Left ventricle myocardium inferior (tissue), 1 donor: ENCODE results near the gene VASN. TPM values are rescaled to one million over a fixed set of nuclear protein-coding genes. Genes with fewer than 3 reads are reported as not detected.

Source experiments
- DNase-seq: peaks from one replicate; pipeline ENCODE4 v3.0.0-alpha.2; 2020
- H3K27ac ChIP-seq: fragments of 200-600 bp; replicated peaks from 2 replicates; pipeline ENCODE4 v1.8.0; 2021
- H3K27me3 ChIP-seq: fragments of 200-600 bp; 2 replicates; pipeline ENCODE4 v1.8.0; 2021; ENCODE audit warnings: low read depth
- H3K36me3 ChIP-seq: fragments of 200-600 bp; 2 replicates; pipeline ENCODE4 v1.8.0; 2021
- H3K4me1 ChIP-seq: fragments of 200-600 bp; 2 replicates; pipeline ENCODE4 v1.8.0; 2021
- H3K4me3 ChIP-seq: fragments of 200-600 bp; 2 replicates; pipeline ENCODE4 v1.8.0; 2021; ENCODE audit warnings: mild to moderate bottlenecking, moderate library complexity
- H3K9me3 ChIP-seq: fragments of 200-600 bp; replicated peaks from 2 replicates; pipeline ENCODE4 v1.8.0; 2021
- intact Hi-C: fragments of 100-400 bp; cut with micrococcal nuclease; formaldehyde crosslinking; loops from one replicate; pipeline ENCODE4 v1.11.0; 2022
- total RNA-seq: library from RNA; stranded (reverse); fragmentation: NEBNext Ultra II Directional; extraction: Animal tissue kit (Norgen Biotek cat#: 25700); gene quantifications from one replicate; pipeline ENCODE4 v1.2.1, GENCODE V29; 2021
- TF ChIP-seq, protein P1 (sequence below): fragments of 200-600 bp; IDR thresholded peaks from 2 replicates; pipeline ENCODE4 v1.8.0; 2021; ENCODE audit warnings: antibody characterized with exemption, mild to moderate bottlenecking, borderline replicate concordance
- donor health status: DM: no; HTN: yes; CAD: no; lungs with severe emphysema.

Gene VASN
- total RNA-seq, 1 donor from 2014 or later, result 5.5 TPM

DNA sequence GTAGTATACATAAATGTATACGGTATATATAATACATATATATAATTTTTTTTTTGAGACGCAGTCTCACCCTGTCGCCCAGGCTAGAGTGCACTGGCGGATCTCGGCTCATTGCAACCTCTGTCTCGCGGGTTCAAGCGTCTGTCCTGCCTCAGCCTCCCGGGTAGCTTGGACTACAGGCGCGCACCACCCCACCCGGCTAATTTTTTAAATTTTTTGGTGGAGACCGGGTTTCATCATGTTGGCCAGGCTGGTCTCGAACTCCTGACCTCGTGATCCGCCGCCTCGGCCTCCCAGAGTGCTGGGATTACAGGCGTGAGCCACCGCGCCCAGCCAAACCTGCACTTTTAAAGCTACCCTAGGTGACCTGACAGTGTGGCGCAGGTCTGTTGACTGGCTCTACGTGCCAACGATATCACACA lies 21.3 kb upstream of the VASN start:
- Histone ChIP-seq H3K4me3 (peak overlapping the region; percentile 86), H3K36me3 (peaks cover 5% of the 10 kb centered on the region), H3K27ac (peak overlapping the region; percentile 93), H3K4me1 (peaks cover 43% of the 10 kb centered on the region), H3K9me3 (no peaks in the 10 kb centered on the region), H3K27me3 (no peaks in the 10 kb centered on the region)
- DNase-seq, result no peak
- TF ChIP-seq, protein P1, sequence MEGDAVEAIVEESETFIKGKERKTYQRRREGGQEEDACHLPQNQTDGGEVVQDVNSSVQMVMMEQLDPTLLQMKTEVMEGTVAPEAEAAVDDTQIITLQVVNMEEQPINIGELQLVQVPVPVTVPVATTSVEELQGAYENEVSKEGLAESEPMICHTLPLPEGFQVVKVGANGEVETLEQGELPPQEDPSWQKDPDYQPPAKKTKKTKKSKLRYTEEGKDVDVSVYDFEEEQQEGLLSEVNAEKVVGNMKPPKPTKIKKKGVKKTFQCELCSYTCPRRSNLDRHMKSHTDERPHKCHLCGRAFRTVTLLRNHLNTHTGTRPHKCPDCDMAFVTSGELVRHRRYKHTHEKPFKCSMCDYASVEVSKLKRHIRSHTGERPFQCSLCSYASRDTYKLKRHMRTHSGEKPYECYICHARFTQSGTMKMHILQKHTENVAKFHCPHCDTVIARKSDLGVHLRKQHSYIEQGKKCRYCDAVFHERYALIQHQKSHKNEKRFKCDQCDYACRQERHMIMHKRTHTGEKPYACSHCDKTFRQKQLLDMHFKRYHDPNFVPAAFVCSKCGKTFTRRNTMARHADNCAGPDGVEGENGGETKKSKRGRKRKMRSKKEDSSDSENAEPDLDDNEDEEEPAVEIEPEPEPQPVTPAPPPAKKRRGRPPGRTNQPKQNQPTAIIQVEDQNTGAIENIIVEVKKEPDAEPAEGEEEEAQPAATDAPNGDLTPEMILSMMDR, result no peak
- intact Hi-C loops, result no loop called here

DNA sequence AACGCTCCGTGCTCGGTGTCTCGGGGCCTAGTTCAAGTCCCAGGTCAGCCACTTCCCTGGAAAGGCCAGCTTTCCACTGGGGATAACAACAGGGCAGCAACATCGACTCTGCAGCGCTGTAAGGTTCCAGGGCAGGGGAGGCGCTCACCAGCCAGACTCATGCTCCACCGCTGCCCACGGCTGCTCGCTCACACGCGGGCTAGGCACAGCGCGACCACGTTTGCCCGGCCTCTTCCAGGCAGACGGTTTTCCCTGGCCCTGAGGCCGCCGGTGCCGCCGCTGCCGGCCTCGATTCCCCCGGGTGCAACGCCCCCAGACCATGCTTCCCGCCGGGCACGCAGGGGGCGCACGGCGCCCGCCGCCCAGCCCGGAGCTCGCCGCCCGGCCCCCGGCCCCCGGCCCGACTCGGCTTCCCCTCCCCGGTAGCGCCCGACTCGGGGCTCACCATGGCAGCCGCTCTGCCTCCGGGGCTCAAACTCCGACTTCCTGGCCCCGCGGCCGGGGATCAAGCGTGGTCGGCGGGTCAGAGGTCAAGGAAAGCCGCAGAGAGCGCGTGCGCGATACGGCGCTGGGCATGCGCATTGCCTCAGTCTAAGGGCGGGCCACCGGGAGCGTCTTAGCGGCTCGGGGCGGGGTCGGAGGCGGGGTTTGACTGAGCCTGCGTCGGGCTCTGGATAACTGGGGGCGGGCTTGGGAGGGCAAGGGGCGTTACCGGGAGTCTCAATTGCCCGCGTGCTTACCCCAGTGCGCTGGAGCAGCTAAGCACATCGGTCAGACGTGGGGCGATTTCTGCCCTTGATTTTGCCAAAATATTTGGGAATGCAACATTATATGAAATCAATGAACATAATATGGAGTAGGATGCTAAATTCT lies 20.6 kb upstream of the VASN start, which contains the start of gene PAM16:
PAM16 (minus strand) TSS at position 535 of the 873 bp plus-strand sequence; CDS start at position 448, 87 bp downstream.
- Histone ChIP-seq H3K9me3 (no peaks in the 10 kb centered on the region), H3K4me3 (peak within 1 kb of the TSS; percentile 86), H3K4me1 (peaks cover 43% of the 10 kb centered on the region), H3K27me3 (no peaks in the 10 kb centered on the region), H3K36me3 (peaks cover 5% of the 10 kb centered on the region), H3K27ac (peak within 1 kb of the TSS; percentile 93)
- TF ChIP-seq, protein P1, result peak; percentile 21
- intact Hi-C loops, result no loop called here
- peak; percentile 98 for DNase-seq

DNA sequence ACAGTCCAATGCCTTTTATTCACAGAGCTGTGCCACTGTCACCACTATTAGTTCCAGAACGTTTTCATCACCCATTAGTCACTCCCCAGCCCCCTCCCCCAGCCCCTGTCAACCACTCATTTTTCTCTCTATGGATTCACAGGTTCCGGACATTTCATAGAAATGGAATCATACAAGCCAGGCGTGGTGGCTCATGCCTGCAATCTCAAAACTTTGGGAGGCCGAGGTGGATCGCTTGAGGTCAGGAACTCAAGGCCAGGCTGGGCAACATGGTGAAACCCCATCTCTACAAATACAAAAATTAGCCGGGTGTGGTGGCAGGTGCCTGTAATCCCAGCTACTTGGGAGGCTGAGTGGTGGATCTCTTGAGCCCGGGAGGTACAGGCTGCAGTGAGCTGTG lies 19.8 kb upstream of the VASN start:
- TF ChIP-seq, protein P1, result no peak
- intact Hi-C loops, result no loop called here
- peak overlapping the region; percentile 86 for H3K4me3 ChIP-seq
- DNase-seq, result no peak
- no peaks in the 10 kb centered on the region for H3K27me3 ChIP-seq
- H3K27ac ChIP-seq, result peak overlapping the region; percentile 93
- H3K9me3 ChIP-seq, result no peaks in the 10 kb centered on the region
- peaks cover 9% of the 10 kb centered on the region for H3K36me3 ChIP-seq
- H3K4me1 ChIP-seq, result peaks cover 43% of the 10 kb centered on the region

GRCh38 chr16:4352843-4353242 lies 18.8 kb upstream of the VASN start:
- peaks cover 34% of the 10 kb centered on the region for H3K4me1 ChIP-seq
- TF ChIP-seq, protein P1, result no peak
- H3K4me3 ChIP-seq, result no peak overlapping the region
- no peaks in the 10 kb centered on the region for H3K27me3 ChIP-seq
- intact Hi-C loops, result no loop called here
- no peak for DNase-seq
- peaks cover 13% of the 10 kb centered on the region for H3K36me3 ChIP-seq
- H3K27ac ChIP-seq, result no peak overlapping the region
- H3K9me3 ChIP-seq, result no peaks in the 10 kb centered on the region

DNA sequence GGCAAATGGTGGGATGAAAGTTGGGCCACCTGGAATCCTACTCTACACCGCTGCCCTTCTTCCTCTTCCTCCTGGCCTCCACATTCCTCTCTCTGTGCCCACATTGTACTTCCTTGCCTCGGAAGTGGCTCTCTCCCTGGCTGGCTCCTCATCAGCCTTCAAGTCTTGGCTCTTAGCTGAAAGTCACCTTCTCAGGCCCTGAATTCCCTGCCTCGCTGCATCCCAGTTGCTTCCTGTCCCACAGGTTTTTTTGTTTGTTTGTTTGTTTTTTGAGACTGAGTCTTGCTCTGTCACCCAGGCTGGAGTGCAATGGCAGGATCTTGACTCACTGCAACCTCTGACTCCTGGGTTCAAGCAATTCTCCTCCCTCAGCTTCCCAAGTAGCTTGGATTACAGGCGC lies 18.0 kb upstream of the VASN start:
- TF ChIP-seq, protein P1, result no peak
- no peak for DNase-seq
- H3K36me3 ChIP-seq, result peaks cover 19% of the 10 kb centered on the region
- H3K27ac ChIP-seq, result no peak overlapping the region
- intact Hi-C loops, result no loop called here
- no peaks in the 10 kb centered on the region for H3K27me3 ChIP-seq
- H3K9me3 ChIP-seq, result no peaks in the 10 kb centered on the region
- H3K4me1 ChIP-seq, result peaks cover 26% of the 10 kb centered on the region
- no peak overlapping the region for H3K4me3 ChIP-seq
